Uterus (tissue), 4 donors: Measurements from ENCODE around the gene HOATZ. TPM values are rescaled to one million over a fixed set of nuclear protein-coding genes. Genes with fewer than 3 reads are reported as not detected.

Experiments used
- DNase-seq, 2 donors: peaks; one replicate each; pipeline ENCODE4 v3.0.0-alpha.2; 2019 to 2020
- H3K27ac ChIP-seq, 2 donors: fragments of 200-600 bp; sonication (generic); 1 replicate in 1 of 2; 2 replicates in 1 of 2; pipeline ENCODE4 v1.5.1; 2016 to 2018
- H3K27me3 ChIP-seq, 2 donors: fragments of 200-600 bp; sonication (generic); one replicate each; pipeline ENCODE4 v1.5.1; 2018 to 2019; ENCODE audit warnings: control low read depth in 1 of 2
- H3K36me3 ChIP-seq, 2 donors: fragments of 200-600 bp; sonication (generic); one replicate each; pipeline ENCODE4 v1.5.1; 2019; ENCODE audit warnings: control low read depth in 1 of 2
- H3K4me1 ChIP-seq, 2 donors: fragments of 200-600 bp; sonication (generic); one replicate each; pipeline ENCODE4 v1.5.1; 2018 to 2019; ENCODE audit warnings: control low read depth in 1 of 2
- H3K4me3 ChIP-seq, 2 donors: fragments of 200-600 bp; sonication (generic); 1 replicate in 1 of 2; 2 replicates in 1 of 2; pipeline ENCODE4 v1.5.1; 2018 to 2019; ENCODE audit warnings: mild to moderate bottlenecking in 1 of 2
- H3K9me3 ChIP-seq, 2 donors: fragments of 200-600 bp; sonication (generic); one replicate each; pipeline ENCODE4 v1.5.1; 2019; ENCODE audit warnings: control low read depth in 1 of 2
- POLR2A ChIP-seq, 2 donors: fragments of 450-650 bp; IDR thresholded peaks; one replicate each; pipeline ENCODE4 v1.6.1; 2016; ENCODE audit warnings: antibody characterized with exemption in 2 of 2, mild to moderate bottlenecking in 1 of 2, moderate library complexity in 1 of 2
- intact Hi-C: fragments of 100-400 bp; cut with DNase I; formaldehyde crosslinking; loops from one replicate; pipeline ENCODE4 v1.15.1; 2023; ENCODE audit warnings: low total_unique reads
- total RNA-seq, 4 donors: library from RNA; depleted of rRNA in 3 of 4; stranded (reverse); fragments of >200 nt in 3 of 4; gene quantifications; one replicate each; pipeline versions ENCODE4 v1.1.0 to v1.2.4, GENCODE V29; 2014 to 2023
- TF ChIP-seq, protein P1 (sequence below), 4 experiments: fragments of 200-600 bp in 2 of 4; fragments of 450-650 bp in 2 of 4; sonication (generic) in 2 of 4; IDR thresholded peaks; one replicate each; pipeline ENCODE4 v1.5.1; 2016 to 2019; ENCODE audit warnings: antibody characterized with exemption in 4 of 4, mild to moderate bottlenecking in 2 of 4, moderate library complexity in 1 of 4
- donor health status: DM: yes; HTN: yes; CAD: no.

The HOATZ gene
- total RNA-seq, 4 donors from 2014 or later = 0.88 to 2.7 (median 2.6) TPM; not detected in 1

DNA sequence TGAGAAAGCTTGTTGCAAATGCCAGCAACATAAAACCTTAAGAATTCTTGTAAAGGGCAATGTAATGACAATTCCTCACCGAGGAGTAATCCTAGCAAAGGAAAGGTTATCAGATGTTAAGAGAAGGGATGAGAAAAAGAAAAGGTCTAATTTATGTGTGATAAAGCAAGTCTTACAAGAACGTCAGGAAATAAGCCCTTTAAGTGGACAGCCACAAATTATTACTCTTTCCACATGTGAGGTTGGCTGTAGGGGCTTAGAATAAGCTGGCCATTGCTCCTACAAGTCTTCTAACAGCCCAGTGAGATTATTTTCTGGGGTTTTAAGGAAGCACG lies 35.3 kb downstream of the HOATZ start:
- Histone ChIP-seq H3K9me3 (no peaks in the 10 kb centered on the region), H3K4me3 (no peak overlapping the region), H3K27ac (no peak overlapping the region), H3K36me3 (no peaks in the 10 kb centered on the region), H3K27me3 (no peaks in the 10 kb centered on the region), H3K4me1 (no peaks in the 10 kb centered on the region)
- DNase-seq = no peak
- TF ChIP-seq, protein P1, sequence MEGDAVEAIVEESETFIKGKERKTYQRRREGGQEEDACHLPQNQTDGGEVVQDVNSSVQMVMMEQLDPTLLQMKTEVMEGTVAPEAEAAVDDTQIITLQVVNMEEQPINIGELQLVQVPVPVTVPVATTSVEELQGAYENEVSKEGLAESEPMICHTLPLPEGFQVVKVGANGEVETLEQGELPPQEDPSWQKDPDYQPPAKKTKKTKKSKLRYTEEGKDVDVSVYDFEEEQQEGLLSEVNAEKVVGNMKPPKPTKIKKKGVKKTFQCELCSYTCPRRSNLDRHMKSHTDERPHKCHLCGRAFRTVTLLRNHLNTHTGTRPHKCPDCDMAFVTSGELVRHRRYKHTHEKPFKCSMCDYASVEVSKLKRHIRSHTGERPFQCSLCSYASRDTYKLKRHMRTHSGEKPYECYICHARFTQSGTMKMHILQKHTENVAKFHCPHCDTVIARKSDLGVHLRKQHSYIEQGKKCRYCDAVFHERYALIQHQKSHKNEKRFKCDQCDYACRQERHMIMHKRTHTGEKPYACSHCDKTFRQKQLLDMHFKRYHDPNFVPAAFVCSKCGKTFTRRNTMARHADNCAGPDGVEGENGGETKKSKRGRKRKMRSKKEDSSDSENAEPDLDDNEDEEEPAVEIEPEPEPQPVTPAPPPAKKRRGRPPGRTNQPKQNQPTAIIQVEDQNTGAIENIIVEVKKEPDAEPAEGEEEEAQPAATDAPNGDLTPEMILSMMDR (IDR thresholded peaks at IDR 0.05) = no peak
- no peak for TF ChIP-seq POLR2A (IDR thresholded peaks at IDR 0.05)
- intact Hi-C loops = no loop called here

DNA sequence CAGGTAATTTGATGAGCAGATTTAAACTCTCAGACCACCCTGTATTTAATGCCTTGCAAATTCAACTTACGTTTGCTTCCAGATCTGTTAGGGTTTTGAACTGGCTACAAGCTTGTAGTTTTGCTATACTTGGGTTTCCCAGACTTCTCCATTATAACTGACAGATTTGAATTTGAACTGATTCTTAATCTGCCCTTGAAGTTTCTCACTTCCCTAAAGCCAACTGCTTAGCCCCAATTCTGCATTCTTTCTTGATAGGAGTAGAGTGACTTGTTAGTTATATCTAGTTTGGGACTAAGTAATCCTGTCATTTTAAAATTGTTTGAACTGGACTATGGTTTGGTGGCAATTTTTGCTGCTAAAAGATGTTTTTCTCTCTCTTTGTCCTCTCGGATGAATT lies 35.7 kb downstream of the HOATZ start:
- DNase-seq = no peak
- Histone ChIP-seq H3K36me3 (no peaks in the 10 kb centered on the region), H3K27me3 (no peaks in the 10 kb centered on the region), H3K9me3 (no peaks in the 10 kb centered on the region), H3K4me3 (no peak overlapping the region), H3K4me1 (no peaks in the 10 kb centered on the region), H3K27ac (no peak overlapping the region)
- TF ChIP-seq, protein P1 (IDR thresholded peaks at IDR 0.05) = no peak
- no peak for TF ChIP-seq POLR2A (IDR thresholded peaks at IDR 0.05)
- intact Hi-C loops = no loop called here

DNA sequence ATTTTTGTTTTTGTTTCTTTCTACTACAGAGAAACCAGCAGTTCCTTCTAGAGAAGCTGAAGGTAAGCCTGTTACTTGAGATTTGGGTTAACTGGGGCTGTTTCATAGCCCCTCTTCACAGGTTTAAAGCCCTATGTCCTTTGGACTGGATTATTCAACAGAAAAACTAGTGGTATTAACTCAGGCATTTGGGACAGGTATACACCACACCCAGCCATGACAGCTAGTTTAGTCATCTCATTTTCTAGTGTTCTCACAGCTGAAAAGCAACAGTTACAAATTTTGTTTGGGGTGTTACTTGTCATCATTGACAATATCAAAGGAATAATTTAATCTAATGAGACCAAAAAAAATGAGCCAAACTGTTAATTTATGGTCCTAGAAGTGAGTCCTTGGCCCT lies 40.0 kb downstream of the HOATZ start:
- Histone ChIP-seq H3K27me3 (no peaks in the 10 kb centered on the region), H3K27ac (no peak overlapping the region), H3K4me1 (no peaks in the 10 kb centered on the region), H3K36me3 (no peaks in the 10 kb centered on the region), H3K4me3 (no peak overlapping the region), H3K9me3 (no peaks in the 10 kb centered on the region)
- no peak for TF ChIP-seq POLR2A (IDR thresholded peaks at IDR 0.05)
- TF ChIP-seq, protein P1 (IDR thresholded peaks at IDR 0.05) = no peak
- DNase-seq = no peak
- intact Hi-C loops = no loop called here

DNA sequence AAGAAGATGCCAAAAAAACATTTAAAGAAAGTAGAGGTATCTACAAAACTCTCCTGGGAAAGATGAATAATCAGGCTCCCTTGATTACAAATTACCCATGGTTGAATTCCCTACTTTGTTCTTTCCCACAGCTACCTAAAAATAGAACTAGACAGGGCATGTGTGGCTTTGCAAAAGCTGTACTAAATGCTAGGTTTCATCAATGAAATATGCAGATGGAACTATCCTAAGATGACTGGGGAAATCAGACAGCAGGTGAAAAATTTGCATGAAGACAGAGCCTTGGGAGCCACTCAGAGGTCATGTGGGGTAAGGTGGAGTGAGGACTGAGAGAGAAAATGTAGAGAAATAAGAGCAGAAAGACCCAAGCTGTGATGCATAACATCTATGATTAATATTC lies 40.7 kb downstream of the HOATZ start:
- Histone ChIP-seq H3K4me1 (no peaks in the 10 kb centered on the region), H3K9me3 (no peaks in the 10 kb centered on the region), H3K27ac (no peak overlapping the region), H3K27me3 (no peaks in the 10 kb centered on the region), H3K4me3 (no peak overlapping the region), H3K36me3 (no peaks in the 10 kb centered on the region)
- TF ChIP-seq, protein P1 (IDR thresholded peaks at IDR 0.05) = no peak
- TF ChIP-seq POLR2A (IDR thresholded peaks at IDR 0.05) = no peak
- intact Hi-C loops = no loop called here
- no peak for DNase-seq

DNA sequence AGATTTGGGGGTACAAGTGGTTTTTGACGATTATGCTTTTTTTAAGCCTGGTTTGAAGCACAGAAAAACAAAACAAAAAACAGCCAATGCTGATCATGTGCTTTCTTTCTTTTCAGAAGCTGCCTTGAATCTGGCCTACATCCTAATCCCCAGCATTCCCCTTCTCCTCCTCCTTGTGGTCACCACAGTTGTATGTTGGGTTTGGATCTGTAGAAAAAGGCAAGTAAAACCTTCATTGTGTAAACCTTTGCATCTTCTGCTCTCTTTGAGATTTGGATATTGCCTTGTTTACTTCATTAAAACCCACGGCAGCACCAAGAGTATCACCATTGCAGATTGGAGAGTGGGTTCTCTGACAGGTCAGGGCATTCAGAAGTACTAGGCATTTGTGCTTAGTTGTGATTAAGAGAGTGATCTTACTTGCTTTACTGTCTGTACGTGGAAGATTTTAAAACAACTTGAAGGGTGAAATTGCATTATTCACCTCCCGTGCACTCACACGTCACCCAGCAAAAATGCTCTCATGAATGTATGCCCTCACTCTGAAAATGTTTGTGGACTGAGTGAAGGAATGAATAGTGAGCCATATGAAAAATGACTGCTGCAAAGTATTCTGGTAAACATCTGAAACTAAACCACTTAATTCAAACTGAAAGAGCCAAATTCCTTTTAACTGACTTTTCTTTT lies 43.0 kb downstream of the HOATZ start:
- Histone ChIP-seq H3K36me3 (no peaks in the 10 kb centered on the region), H3K4me3 (no peak overlapping the region), H3K4me1 (no peaks in the 10 kb centered on the region), H3K27me3 (no peaks in the 10 kb centered on the region), H3K9me3 (no peaks in the 10 kb centered on the region), H3K27ac (peak overlapping the region; percentile 65 to 87)
- intact Hi-C loops = no loop called here
- peak in 1 of 2 donors; percentile 33 for DNase-seq
- no peak for TF ChIP-seq POLR2A (IDR thresholded peaks at IDR 0.05)
- TF ChIP-seq, protein P1 (IDR thresholded peaks at IDR 0.05) = no peak
